ENCODE measurements around the gene LEMD2.

DNA sequence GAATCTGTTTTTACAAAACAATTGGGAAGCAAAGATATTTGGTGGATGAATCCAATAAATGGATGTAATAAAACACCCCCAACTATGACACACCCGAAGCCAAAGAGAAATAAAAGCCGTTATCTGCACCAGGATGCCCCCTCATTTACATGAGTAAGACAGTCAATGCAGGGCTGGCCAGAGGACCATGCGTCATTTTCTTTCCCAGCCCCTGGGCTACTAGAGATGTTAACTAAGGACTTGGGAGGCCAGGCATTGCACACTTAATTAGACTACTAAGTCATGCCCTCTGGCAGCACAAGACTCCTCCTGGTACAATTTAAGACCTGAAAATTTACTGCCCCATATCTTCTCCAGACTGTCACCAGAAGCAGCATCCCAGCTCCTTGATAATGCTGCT, 3.2 kb downstream of the LEMD2 start:
- no peak for TF ChIP-seq CHD1 (IDR thresholded peaks at IDR 0.05; ENCODE audit: low read depth, low read length)
- no peak for TF ChIP-seq BHLHE40 (IDR thresholded peaks at IDR 0.05; ENCODE audit: low read depth, low read length)
- TF ChIP-seq RAD21 (IDR thresholded peaks at IDR 0.05; ENCODE audit: low read length) = no peak
- TF ChIP-seq, protein P1, sequence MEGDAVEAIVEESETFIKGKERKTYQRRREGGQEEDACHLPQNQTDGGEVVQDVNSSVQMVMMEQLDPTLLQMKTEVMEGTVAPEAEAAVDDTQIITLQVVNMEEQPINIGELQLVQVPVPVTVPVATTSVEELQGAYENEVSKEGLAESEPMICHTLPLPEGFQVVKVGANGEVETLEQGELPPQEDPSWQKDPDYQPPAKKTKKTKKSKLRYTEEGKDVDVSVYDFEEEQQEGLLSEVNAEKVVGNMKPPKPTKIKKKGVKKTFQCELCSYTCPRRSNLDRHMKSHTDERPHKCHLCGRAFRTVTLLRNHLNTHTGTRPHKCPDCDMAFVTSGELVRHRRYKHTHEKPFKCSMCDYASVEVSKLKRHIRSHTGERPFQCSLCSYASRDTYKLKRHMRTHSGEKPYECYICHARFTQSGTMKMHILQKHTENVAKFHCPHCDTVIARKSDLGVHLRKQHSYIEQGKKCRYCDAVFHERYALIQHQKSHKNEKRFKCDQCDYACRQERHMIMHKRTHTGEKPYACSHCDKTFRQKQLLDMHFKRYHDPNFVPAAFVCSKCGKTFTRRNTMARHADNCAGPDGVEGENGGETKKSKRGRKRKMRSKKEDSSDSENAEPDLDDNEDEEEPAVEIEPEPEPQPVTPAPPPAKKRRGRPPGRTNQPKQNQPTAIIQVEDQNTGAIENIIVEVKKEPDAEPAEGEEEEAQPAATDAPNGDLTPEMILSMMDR (conservative IDR thresholded peaks at IDR 0.05; ENCODE audit: low read depth, low read length) = no peak
- TF ChIP-seq POLR2A (IDR thresholded peaks at IDR 0.05; ENCODE audit: low read depth, low read length) = no peak
- TF ChIP-seq SMC3 (IDR thresholded peaks at IDR 0.05; ENCODE audit: low read depth, low read length) = no peak
- no peak for TF ChIP-seq USF2 (IDR thresholded peaks at IDR 0.05; ENCODE audit: low read depth, low read length)
- TF ChIP-seq RCOR1 (IDR thresholded peaks at IDR 0.05; ENCODE audit: insufficient replicate concordance, low read length) = no peak
- no peak for TF ChIP-seq RFX5 (IDR thresholded peaks at IDR 0.05; ENCODE audit: low read depth, low read length)
- TF ChIP-seq FOS (IDR thresholded peaks at IDR 0.05; ENCODE audit: low read depth, low read length) = peak; percentile 23; the same call in 1 of the 2 replicates
- TF ChIP-seq CEBPB (IDR thresholded peaks at IDR 0.05; ENCODE audit: low read depth, low read length) = no peak
- no peak for TF ChIP-seq MXI1 (IDR thresholded peaks at IDR 0.05; ENCODE audit: borderline replicate concordance, low read depth, low read length)
- TF ChIP-seq MAZ (IDR thresholded peaks at IDR 0.05; ENCODE audit: borderline replicate concordance, low read depth, low read length) = no peak
